WI38 (cell line): Measurements from ENCODE around the gene C3orf20.

Experiments used
- H3K4me3 ChIP-seq: 2 replicates; pipeline ENCODE4 v1.5.1; 2011; ENCODE audit warnings: low read depth, mild to moderate bottlenecking, control low read depth, low read length
- TF ChIP-seq, protein P1 (sequence below): IDR thresholded peaks from 2 replicates; pipeline ENCODE4 v1.5.1; 2012; ENCODE audit warnings: low read depth, mild to moderate bottlenecking, control low read depth, low read length

The C3orf20 gene

GRCh38 chr3:14820156-14820555, 145.2 kb downstream of the C3orf20 start:
- H3K4me3 ChIP-seq, result no peak overlapping the region
- TF ChIP-seq, protein P1, sequence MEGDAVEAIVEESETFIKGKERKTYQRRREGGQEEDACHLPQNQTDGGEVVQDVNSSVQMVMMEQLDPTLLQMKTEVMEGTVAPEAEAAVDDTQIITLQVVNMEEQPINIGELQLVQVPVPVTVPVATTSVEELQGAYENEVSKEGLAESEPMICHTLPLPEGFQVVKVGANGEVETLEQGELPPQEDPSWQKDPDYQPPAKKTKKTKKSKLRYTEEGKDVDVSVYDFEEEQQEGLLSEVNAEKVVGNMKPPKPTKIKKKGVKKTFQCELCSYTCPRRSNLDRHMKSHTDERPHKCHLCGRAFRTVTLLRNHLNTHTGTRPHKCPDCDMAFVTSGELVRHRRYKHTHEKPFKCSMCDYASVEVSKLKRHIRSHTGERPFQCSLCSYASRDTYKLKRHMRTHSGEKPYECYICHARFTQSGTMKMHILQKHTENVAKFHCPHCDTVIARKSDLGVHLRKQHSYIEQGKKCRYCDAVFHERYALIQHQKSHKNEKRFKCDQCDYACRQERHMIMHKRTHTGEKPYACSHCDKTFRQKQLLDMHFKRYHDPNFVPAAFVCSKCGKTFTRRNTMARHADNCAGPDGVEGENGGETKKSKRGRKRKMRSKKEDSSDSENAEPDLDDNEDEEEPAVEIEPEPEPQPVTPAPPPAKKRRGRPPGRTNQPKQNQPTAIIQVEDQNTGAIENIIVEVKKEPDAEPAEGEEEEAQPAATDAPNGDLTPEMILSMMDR, result no peak

GRCh38 chr3:14821151-14821550, 146.2 kb downstream of the C3orf20 start:
- TF ChIP-seq, protein P1, result no peak
- H3K4me3 ChIP-seq, result no peak overlapping the region

- TF ChIP-seq, protein P1, result no peak
- no peak overlapping the region for H3K4me3 ChIP-seq
Observed at GRCh38 chr3:14822134-14822533, 147.2 kb downstream of the C3orf20 start.
